IMR-90 (cell line): ENCODE results near the gene SELENOO.

Experiments used
- CEBPB ChIP-seq: IDR thresholded peaks from 2 replicates; pipeline ENCODE4 v1.6.1; 2012; ENCODE audit warnings: low read depth, low read length, improper control_type of control experiment
- CTCF ChIP-seq: conservative IDR thresholded peaks from 2 replicates; pipeline ENCODE4 v1.5.1; 2012; ENCODE audit warnings: mild to moderate bottlenecking, low read depth, low read length, improper control_type of control experiment
- FOS ChIP-seq: fragments of 150-350 bp; IDR thresholded peaks from 2 replicates; pipeline ENCODE4 v1.6.1; 2016; ENCODE audit warnings: low read depth, low read length
- MAFK ChIP-seq: IDR thresholded peaks from 2 replicates; pipeline ENCODE4 v1.6.1; 2012; ENCODE audit warnings: low read depth, low read length, improper control_type of control experiment
- MAZ ChIP-seq: IDR thresholded peaks from 2 replicates; pipeline ENCODE4 v1.6.1; 2012; ENCODE audit warnings: low read depth, mild to moderate bottlenecking, low read length, improper control_type of control experiment, moderate library complexity, borderline replicate concordance
- POLR2A ChIP-seq: IDR thresholded peaks from 2 replicates; pipeline ENCODE4 v1.6.1; 2012; ENCODE audit warnings: mild to moderate bottlenecking, low read depth, low read length
- RAD21 ChIP-seq: IDR thresholded peaks from 2 replicates; pipeline ENCODE4 v1.6.1; 2012; ENCODE audit warnings: low read length, improper control_type of control experiment
- RCOR1 ChIP-seq: IDR thresholded peaks from 2 replicates; pipeline ENCODE4 v1.6.1; 2012; ENCODE audit warnings: mild to moderate bottlenecking, low read length, improper control_type of control experiment; ENCODE audit not compliant: insufficient replicate concordance
- RFX5 ChIP-seq: IDR thresholded peaks from 2 replicates; pipeline ENCODE4 v1.8.0; 2012; ENCODE audit warnings: low read depth, mild to moderate bottlenecking, low read length, moderate library complexity
- USF2 ChIP-seq: fragments of 150-350 bp; IDR thresholded peaks from 2 replicates; pipeline ENCODE4 v1.6.1; 2017; ENCODE audit warnings: mild to moderate bottlenecking, antibody characterized with exemption, low read length, low read depth

DNA sequence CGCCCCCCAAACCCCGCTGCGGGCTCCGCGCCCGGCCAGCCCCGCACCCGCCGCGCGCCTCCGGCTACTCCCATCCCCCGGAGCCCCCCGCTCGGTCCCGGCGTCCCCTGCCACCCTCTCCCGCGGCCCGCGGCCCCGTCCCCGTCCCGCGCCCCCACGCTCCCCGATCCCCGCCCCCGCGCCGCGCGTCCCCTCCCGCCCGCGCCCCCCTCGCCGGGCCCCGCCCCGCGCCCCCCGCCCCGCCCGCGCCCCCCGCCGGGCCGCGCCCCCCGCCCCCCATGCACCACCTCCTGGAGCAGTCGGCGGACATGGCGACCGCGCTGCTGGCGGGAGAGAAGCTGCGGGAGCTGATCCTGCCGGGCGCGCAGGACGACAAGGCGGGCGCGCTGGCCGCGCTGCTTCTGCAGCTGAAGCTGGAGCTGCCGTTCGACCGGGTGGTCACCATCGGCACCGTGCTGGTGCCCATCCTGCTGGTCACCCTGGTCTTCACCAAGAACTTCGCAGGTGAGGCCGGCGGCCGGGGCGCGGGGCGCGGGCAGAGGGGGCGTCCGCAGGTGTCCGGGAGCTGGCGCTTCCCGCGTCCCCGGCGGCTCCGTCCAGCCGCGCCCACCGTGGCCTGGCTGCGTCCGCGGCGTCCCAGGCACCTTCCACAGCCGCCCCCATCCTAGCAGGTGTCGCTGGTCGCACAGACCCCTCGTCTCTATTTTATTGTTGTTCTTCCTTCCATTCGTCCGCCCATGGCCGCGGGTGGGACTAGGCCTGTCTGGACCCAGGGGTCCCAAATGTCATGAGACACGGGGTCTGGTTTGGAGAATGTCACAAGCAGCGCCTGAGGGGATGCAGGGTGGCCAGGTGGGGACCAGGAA lies 30.1 kb upstream of the SELENOO start, which contains the start of gene PANX2:
- no peak for TF ChIP-seq RCOR1
- TF ChIP-seq FOS: no peak
- no peak for TF ChIP-seq CEBPB
- no peak for TF ChIP-seq POLR2A
- TF ChIP-seq MAZ: no peak
- no peak for TF ChIP-seq CTCF
- no peak for TF ChIP-seq RAD21
- TF ChIP-seq MAFK: no peak
- TF ChIP-seq RFX5: no peak
- no peak for TF ChIP-seq USF2
